ENCODE results near the gene ADAMTSL1. TPM values are rescaled to one million over a fixed set of nuclear protein-coding genes. Genes with fewer than 3 reads are reported as not detected.

ADAMTSL1 gene
- total RNA-seq, 2 donors from 2014 or later: 1.5 TPM; not detected in 1

DNA sequence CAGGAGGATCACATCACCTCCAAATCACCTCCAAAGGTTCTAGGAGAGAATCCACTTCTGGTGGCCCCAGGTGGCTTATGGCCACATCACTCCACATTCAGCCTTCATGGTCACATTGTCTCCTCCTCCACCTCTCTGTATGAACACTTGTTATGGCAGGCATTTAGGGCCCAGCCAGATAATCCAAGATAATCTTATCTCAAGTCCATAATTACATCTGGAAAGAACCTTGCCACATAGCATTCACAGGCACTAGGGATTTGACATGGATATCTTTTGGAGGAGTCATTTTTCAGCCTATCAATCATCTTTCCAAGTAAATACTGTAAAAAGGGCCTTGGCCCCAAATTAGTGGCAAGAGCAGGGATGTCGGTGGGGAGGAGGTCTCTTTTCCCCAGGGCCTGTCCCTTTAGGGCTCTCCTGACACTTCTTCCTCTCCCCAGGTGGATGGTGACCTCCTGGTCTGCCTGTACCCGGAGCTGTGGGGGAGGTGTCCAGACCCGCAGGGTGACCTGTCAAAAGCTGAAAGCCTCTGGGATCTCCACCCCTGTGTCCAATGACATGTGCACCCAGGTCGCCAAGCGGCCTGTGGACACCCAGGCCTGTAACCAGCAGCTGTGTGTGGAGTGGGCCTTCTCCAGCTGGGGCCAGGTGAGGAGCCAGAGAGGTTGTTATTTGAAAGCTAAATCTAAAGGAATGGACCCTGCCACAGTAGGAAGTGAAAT, 418.2 kb downstream of the ADAMTSL1 start:
- H3K9me3 ChIP-seq (ENCODE audit: control insufficient read depth, low read length): peaks cover 23% of the 10 kb centered on the region
- Mint-ChIP-seq H3K27ac (no peak overlapping the region), H3K27me3 (ENCODE audit: insufficient read depth) (peaks cover 1% of the 10 kb centered on the region), H3K36me3 (ENCODE audit: low read depth) (no peaks in the 10 kb centered on the region), H3K9me3 (peaks cover 19% of the 10 kb centered on the region), H3K4me3 (no peak overlapping the region), H3K4me1 (peaks cover 2% of the 10 kb centered on the region)
- no peaks in the 10 kb centered on the region for H3K4me1 ChIP-seq (ENCODE audit: control insufficient read depth, insufficient read depth, low read length)
- H3K4me3 ChIP-seq (ENCODE audit: low read length): no peak overlapping the region
- no peak overlapping the region for H3K9ac ChIP-seq (ENCODE audit: extremely low read depth, low read length, poor library complexity, severe bottlenecking)
- TF ChIP-seq, protein P1, sequence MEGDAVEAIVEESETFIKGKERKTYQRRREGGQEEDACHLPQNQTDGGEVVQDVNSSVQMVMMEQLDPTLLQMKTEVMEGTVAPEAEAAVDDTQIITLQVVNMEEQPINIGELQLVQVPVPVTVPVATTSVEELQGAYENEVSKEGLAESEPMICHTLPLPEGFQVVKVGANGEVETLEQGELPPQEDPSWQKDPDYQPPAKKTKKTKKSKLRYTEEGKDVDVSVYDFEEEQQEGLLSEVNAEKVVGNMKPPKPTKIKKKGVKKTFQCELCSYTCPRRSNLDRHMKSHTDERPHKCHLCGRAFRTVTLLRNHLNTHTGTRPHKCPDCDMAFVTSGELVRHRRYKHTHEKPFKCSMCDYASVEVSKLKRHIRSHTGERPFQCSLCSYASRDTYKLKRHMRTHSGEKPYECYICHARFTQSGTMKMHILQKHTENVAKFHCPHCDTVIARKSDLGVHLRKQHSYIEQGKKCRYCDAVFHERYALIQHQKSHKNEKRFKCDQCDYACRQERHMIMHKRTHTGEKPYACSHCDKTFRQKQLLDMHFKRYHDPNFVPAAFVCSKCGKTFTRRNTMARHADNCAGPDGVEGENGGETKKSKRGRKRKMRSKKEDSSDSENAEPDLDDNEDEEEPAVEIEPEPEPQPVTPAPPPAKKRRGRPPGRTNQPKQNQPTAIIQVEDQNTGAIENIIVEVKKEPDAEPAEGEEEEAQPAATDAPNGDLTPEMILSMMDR (conservative IDR thresholded peaks at IDR 0.05): no peak
- no peaks in the 10 kb centered on the region for H3K36me3 ChIP-seq (ENCODE audit: control insufficient read depth, insufficient read depth, low read length)
- H3K27ac ChIP-seq (ENCODE audit: low read depth, low read length): no peak overlapping the region
- H3K27me3 ChIP-seq (ENCODE audit: control insufficient read depth, insufficient read depth, low read length, poor library complexity, severe bottlenecking): no peaks in the 10 kb centered on the region
- WGBS, 2 experiments (ENCODE audit: insufficient coverage in 1 of 2, insufficient read length in 1 of 2): 91 to 92% methylated on average over 2 to 5 of the region's 5 CpGs
- DNase-seq: no peak

DNA sequence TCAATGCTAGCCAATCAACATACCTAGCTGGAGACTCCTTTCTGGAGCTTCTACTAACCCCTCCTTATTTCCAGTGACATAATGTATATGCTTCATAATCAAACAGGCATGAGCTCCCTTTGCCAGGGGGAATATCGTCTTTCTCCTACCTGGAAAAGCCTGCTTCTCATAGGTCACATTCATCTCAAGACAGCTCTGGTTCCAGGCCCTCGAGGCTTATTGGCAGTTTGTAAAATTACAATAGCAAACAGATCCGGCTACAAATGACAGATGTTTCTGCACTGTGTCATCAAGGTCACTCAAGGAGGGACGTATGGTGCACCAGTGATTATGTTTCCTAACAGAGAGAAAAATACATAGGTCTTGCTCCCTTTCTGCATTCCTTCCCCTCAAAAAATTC, 419.1 kb downstream of the ADAMTSL1 start:
- WGBS, 2 experiments (ENCODE audit: insufficient coverage in 1 of 2, insufficient read length in 1 of 2): 78 to 83% methylated on average over 4 of the region's 4 CpGs
- H3K27me3 ChIP-seq (ENCODE audit: control insufficient read depth, insufficient read depth, low read length, poor library complexity, severe bottlenecking): no peaks in the 10 kb centered on the region
- no peak overlapping the region for H3K27ac Mint-ChIP-seq

DNA sequence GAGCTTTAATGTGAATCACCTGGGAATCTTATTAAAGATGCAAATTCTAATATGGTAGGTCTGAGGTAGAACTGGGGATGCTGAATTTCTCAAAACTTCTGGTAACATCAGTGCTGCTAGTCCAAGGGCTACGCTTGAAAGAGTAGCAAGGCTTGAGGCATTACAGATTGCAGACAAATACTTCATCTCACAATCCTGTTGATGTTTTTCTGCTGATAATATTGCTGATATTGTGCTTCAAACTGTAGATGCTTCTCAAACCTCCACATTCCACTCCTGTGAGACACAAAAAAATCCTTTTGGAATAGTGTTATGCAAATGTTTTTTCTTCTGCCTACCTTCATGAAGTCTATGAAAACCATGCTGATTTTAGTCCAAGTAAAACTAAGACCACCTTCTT, 419.5 kb downstream of the ADAMTSL1 start:
- no peak overlapping the region for H3K9ac ChIP-seq (ENCODE audit: extremely low read depth, low read length, poor library complexity, severe bottlenecking)
- H3K4me1 Mint-ChIP-seq: peaks cover 5% of the 10 kb centered on the region
- no peak for DNase-seq
- H3K27ac Mint-ChIP-seq: no peak overlapping the region
- peaks cover 22% of the 10 kb centered on the region for H3K9me3 Mint-ChIP-seq
- H3K4me3 ChIP-seq (ENCODE audit: low read length): no peak overlapping the region
- H3K27me3 Mint-ChIP-seq (ENCODE audit: insufficient read depth): no peaks in the 10 kb centered on the region
- H3K36me3 ChIP-seq (ENCODE audit: control insufficient read depth, insufficient read depth, low read length): no peaks in the 10 kb centered on the region
- TF ChIP-seq, protein P1 (conservative IDR thresholded peaks at IDR 0.05): no peak
- peaks cover 34% of the 10 kb centered on the region for H3K9me3 ChIP-seq (ENCODE audit: control insufficient read depth, low read length)
- WGBS, 2 experiments (ENCODE audit: insufficient coverage in 1 of 2, insufficient read length in 1 of 2): 91 to 100% methylated on average over 1 of the region's 1 CpG
- H3K36me3 Mint-ChIP-seq (ENCODE audit: low read depth): no peaks in the 10 kb centered on the region
- no peaks in the 10 kb centered on the region for H3K27me3 ChIP-seq (ENCODE audit: control insufficient read depth, insufficient read depth, low read length, poor library complexity, severe bottlenecking)
- no peak overlapping the region for H3K4me3 Mint-ChIP-seq
- H3K27ac ChIP-seq (ENCODE audit: low read depth, low read length): no peak overlapping the region
- H3K4me1 ChIP-seq (ENCODE audit: control insufficient read depth, insufficient read depth, low read length): no peaks in the 10 kb centered on the region

More for the DNA sequence above, 419.1 kb downstream of the ADAMTSL1 start:
- Mint-ChIP-seq H3K36me3 (ENCODE audit: low read depth) (no peaks in the 10 kb centered on the region), H3K27me3 (ENCODE audit: insufficient read depth) (no peaks in the 10 kb centered on the region), H3K4me1 (peaks cover 2% of the 10 kb centered on the region), H3K9me3 (peaks cover 22% of the 10 kb centered on the region), H3K4me3 (no peak overlapping the region)
- Histone ChIP-seq H3K9me3 (ENCODE audit: control insufficient read depth, low read length) (peaks cover 31% of the 10 kb centered on the region), H3K4me1 (ENCODE audit: control insufficient read depth, insufficient read depth, low read length) (no peaks in the 10 kb centered on the region), H3K27ac (ENCODE audit: low read depth, low read length) (no peak overlapping the region), H3K36me3 (ENCODE audit: control insufficient read depth, insufficient read depth, low read length) (no peaks in the 10 kb centered on the region), H3K4me3 (ENCODE audit: low read length) (no peak overlapping the region), H3K9ac (ENCODE audit: extremely low read depth, low read length, poor library complexity, severe bottlenecking) (no peak overlapping the region)
- DNase-seq: no peak
- TF ChIP-seq, protein P1 (conservative IDR thresholded peaks at IDR 0.05): no peak

Measured in endodermal cell (in vitro differentiated cells).